ENCODE measurements around the gene TET1. TPM values are rescaled to one million over a fixed set of nuclear protein-coding genes. Genes with fewer than 3 reads are reported as not detected.
A peak's percentile ranks its signal among the peaks of the same experiment; 100 is the strongest.
"Not testable (repeated sequence)": the region's sequence is repeated elsewhere in the genome, so short reads cannot be mapped to it uniquely, and the experiment has no call there.

TET1 gene
- total RNA-seq, 6 donors from 2014 or later = 0.55 to 2.0 (median 1.2) TPM

- ATAC-seq (ENCODE audit: low FRiP score in 2 of 2) (no peak), DNase-seq (no peak)
- Histone ChIP-seq H3K9me3 (no peaks in the 10 kb centered on the region), H3K27ac (no peak overlapping the region), H3K4me3 (no peak overlapping the region), H3K27me3 (no peaks in the 10 kb centered on the region), H3K4me1 (no peaks in the 10 kb centered on the region), H3K36me3 (no peaks in the 10 kb centered on the region)
- TF ChIP-seq CTCF (IDR thresholded peaks at IDR 0.05) = no peak
- TF ChIP-seq EP300 (IDR thresholded peaks at IDR 0.05) = no peak
- TF ChIP-seq POLR2AphosphoS5 (IDR thresholded peaks at IDR 0.05) = no peak
- no peak for TF ChIP-seq POLR2A (IDR thresholded peaks at IDR 0.05)
- 78 to 83% methylated on average over 5 of the region's 6 CpGs for WGBS, 2 donors
Measured at GRCh38 chr10:68628576-68629127, 68.5 kb downstream of the TET1 start.

- not testable (repeated sequence) for H3K27me3 ChIP-seq; H3K4me3 ChIP-seq; H3K27ac ChIP-seq; H3K9me3 ChIP-seq; H3K36me3 ChIP-seq; H3K4me1 ChIP-seq; ATAC-seq (ENCODE audit: low FRiP score in 2 of 2)
- WGBS, 2 donors = 95 to 98% methylated on average over 10 of the region's 10 CpGs
- peak in 1 of 2 donors; percentile 50 for DNase-seq
Measured at GRCh38 chr10:68632271-68632560, 72.1 kb downstream of the TET1 start.

- ATAC-seq (ENCODE audit: low FRiP score in 2 of 2) (no peak), DNase-seq (no peak)
- TF ChIP-seq EP300 (IDR thresholded peaks at IDR 0.05) (no peak), POLR2A (IDR thresholded peaks at IDR 0.05) (no peak), POLR2AphosphoS5 (IDR thresholded peaks at IDR 0.05) (no peak), CTCF (IDR thresholded peaks at IDR 0.05) (no peak)
- no peak overlapping the region for H3K4me3 ChIP-seq
- no peak overlapping the region for H3K27ac ChIP-seq
- H3K4me1 ChIP-seq = no peaks in the 10 kb centered on the region
- 90 to 94% methylated on average over 4 of the region's 4 CpGs for WGBS, 2 donors
- H3K9me3 ChIP-seq = no peaks in the 10 kb centered on the region
- H3K27me3 ChIP-seq = no peaks in the 10 kb centered on the region
- H3K36me3 ChIP-seq = no peaks in the 10 kb centered on the region
Measured at GRCh38 chr10:68633281-68633680, 73.1 kb downstream of the TET1 start.

- H3K4me3 ChIP-seq = no peak overlapping the region
- ATAC-seq (ENCODE audit: low FRiP score in 2 of 2) (no peak), DNase-seq (no peak)
- no peaks in the 10 kb centered on the region for H3K9me3 ChIP-seq
- H3K36me3 ChIP-seq = no peaks in the 10 kb centered on the region
- no peak for TF ChIP-seq EP300 (IDR thresholded peaks at IDR 0.05)
- H3K27ac ChIP-seq = no peak overlapping the region
- 85 to 88% methylated on average over 4 of the region's 4 CpGs for WGBS, 2 donors
- H3K4me1 ChIP-seq = no peaks in the 10 kb centered on the region
- no peaks in the 10 kb centered on the region for H3K27me3 ChIP-seq
Measured at GRCh38 chr10:68633816-68634466, 73.8 kb downstream of the TET1 start.

GRCh38 chr10:68636335-68636734, 76.2 kb downstream of the TET1 start:
- no peak for DNase-seq
- no peak for TF ChIP-seq EP300 (IDR thresholded peaks at IDR 0.05)
- no peak for TF ChIP-seq POLR2A (IDR thresholded peaks at IDR 0.05)
- TF ChIP-seq CTCF (IDR thresholded peaks at IDR 0.05) = no peak
- no peak for TF ChIP-seq POLR2AphosphoS5 (IDR thresholded peaks at IDR 0.05)
- 93 to 95% methylated on average over 2 to 3 of the region's 3 CpGs for WGBS, 2 donors

GRCh38 chr10:68643550-68643949, 83.4 kb downstream of the TET1 start:
- WGBS, 2 donors = 92 to 97% methylated on average over 5 of the region's 5 CpGs
- ATAC-seq (ENCODE audit: low FRiP score in 2 of 2); DNase-seq; H3K27me3 ChIP-seq; H3K9me3 ChIP-seq; H3K4me3 ChIP-seq; H3K36me3 ChIP-seq; H3K27ac ChIP-seq; H3K4me1 ChIP-seq: not testable (repeated sequence)

More at GRCh38 chr10:68636335-68636734, 76.2 kb downstream of the TET1 start:
- Histone ChIP-seq H3K27me3 (no peaks in the 10 kb centered on the region), H3K9me3 (no peaks in the 10 kb centered on the region), H3K4me3 (no peak overlapping the region), H3K27ac (no peak overlapping the region), H3K4me1 (no peaks in the 10 kb centered on the region), H3K36me3 (no peaks in the 10 kb centered on the region)
- no peak for ATAC-seq (ENCODE audit: low FRiP score in 2 of 2)
